T-helper 17 cell (primary cell): ENCODE results near the gene PIGT. TPM values are rescaled to one million over a fixed set of nuclear protein-coding genes. Genes with fewer than 3 reads are reported as not detected.

ENCODE experiments used
- ATAC-seq: fragments of 150-1000 bp; cut with Tn5 transposase; 2 replicates; pipeline ENCODE4 v1.10.0; 2021; ENCODE audit warnings: mild to moderate bottlenecking, moderate library complexity
- DNase-seq, 3 donors: peaks; one replicate each; pipeline versions ENCODE4 v3.0.0 to v3.0.0-alpha.2; 2020 to 2021
- H3K9me3 ChIP-seq: one replicate; pipeline ENCODE4 v1.7.0; 2013; ENCODE audit warnings: low read length, mild to moderate bottlenecking; ENCODE audit not compliant: control insufficient read depth, poor library complexity, severe bottlenecking
- H3K27ac Mint-ChIP-seq: one replicate; pipeline ENCODE4 v1.8.0; 2022; ENCODE audit warnings: mild to moderate bottlenecking, moderate library complexity, mixed read lengths
- H3K27me3 Mint-ChIP-seq: one replicate; pipeline ENCODE4 v1.8.0; 2022; ENCODE audit warnings: mixed read lengths
- H3K36me3 Mint-ChIP-seq: one replicate; pipeline ENCODE4 v1.8.0; 2022; ENCODE audit warnings: low read depth, mixed read lengths
- H3K4me1 Mint-ChIP-seq: one replicate; pipeline ENCODE4 v1.8.0; 2022; ENCODE audit warnings: mild to moderate bottlenecking, mixed read lengths
- H3K4me3 Mint-ChIP-seq: one replicate; pipeline ENCODE4 v1.8.0; 2022; ENCODE audit warnings: mild to moderate bottlenecking, moderate library complexity, mixed read lengths
- total RNA-seq, 4 donors: library from RNA in 2 of 4; stranded (reverse) in 2 of 4; gene quantifications; one replicate each; pipeline ENCODE4 v1.2.3 and lab custom pipeline; 2022 to 2026

PIGT gene
- total RNA-seq, 2 donors from 2014 or later = 115 to 136 TPM

GRCh38 chr20:45378191-45378590 lies 37.8 kb upstream of the PIGT start, which contains the start of gene TP53TG5:
TP53TG5 (minus strand) TSS chr20:45378325; CDS start chr20:45378236, 89 bp downstream.
- Mint-ChIP-seq H3K27ac (no peak within 1 kb of the TSS), H3K27me3 (no peaks in the 10 kb centered on the region)
- ATAC-seq = no peak

GRCh38 chr20:45387274-45387673 lies 28.7 kb upstream of the PIGT start:
- H3K27me3 Mint-ChIP-seq = no peaks in the 10 kb centered on the region
- H3K4me3 Mint-ChIP-seq = no peak overlapping the region
- ATAC-seq (no peak), DNase-seq (no peak)
- no peak overlapping the region for H3K27ac Mint-ChIP-seq
- H3K9me3 ChIP-seq = no peaks in the 10 kb centered on the region
- H3K4me1 Mint-ChIP-seq = peaks cover 16% of the 10 kb centered on the region
- peaks cover 2% of the 10 kb centered on the region for H3K36me3 Mint-ChIP-seq

More at GRCh38 chr20:45378191-45378590, 37.8 kb upstream of the PIGT start, which contains the start of gene TP53TG5:
- Mint-ChIP-seq H3K36me3 (peaks cover 2% of the 10 kb centered on the region), H3K4me3 (no peak within 1 kb of the TSS), H3K4me1 (peaks cover 15% of the 10 kb centered on the region)
- no peak for DNase-seq
- no peaks in the 10 kb centered on the region for H3K9me3 ChIP-seq

GRCh38 chr20:45390931-45391330 lies 25.0 kb upstream of the PIGT start:
- Mint-ChIP-seq H3K4me3 (no peak overlapping the region), H3K36me3 (peaks cover 4% of the 10 kb centered on the region), H3K4me1 (peaks cover 14% of the 10 kb centered on the region), H3K27me3 (no peaks in the 10 kb centered on the region), H3K27ac (no peak overlapping the region)
- H3K9me3 ChIP-seq = no peaks in the 10 kb centered on the region
- DNase-seq (no peak), ATAC-seq (no peak)

GRCh38 chr20:45391559-45391958 lies 24.4 kb upstream of the PIGT start:
- Mint-ChIP-seq H3K27ac (peak overlapping the region; percentile 70), H3K4me1 (peaks cover 14% of the 10 kb centered on the region), H3K36me3 (peaks cover 4% of the 10 kb centered on the region), H3K4me3 (peak overlapping the region; percentile 63), H3K27me3 (no peaks in the 10 kb centered on the region)
- DNase-seq = no peak
- no peak for ATAC-seq
- H3K9me3 ChIP-seq = no peaks in the 10 kb centered on the region

- Mint-ChIP-seq H3K4me1 (peaks cover 12% of the 10 kb centered on the region), H3K36me3 (peaks cover 2% of the 10 kb centered on the region), H3K27me3 (no peaks in the 10 kb centered on the region), H3K27ac (no peak overlapping the region), H3K4me3 (no peak overlapping the region)
- DNase-seq (no peak), ATAC-seq (no peak)
- H3K9me3 ChIP-seq = no peaks in the 10 kb centered on the region
These were observed 23.2 kb upstream of the PIGT start for GRCh38 chr20:45392733-45393132.

- no peak overlapping the region for H3K27ac Mint-ChIP-seq
- H3K4me3 Mint-ChIP-seq = no peak overlapping the region
- no peaks in the 10 kb centered on the region for H3K9me3 ChIP-seq
- H3K27me3 Mint-ChIP-seq = no peaks in the 10 kb centered on the region
- peaks cover 2% of the 10 kb centered on the region for H3K36me3 Mint-ChIP-seq
- DNase-seq = no peak
- H3K4me1 Mint-ChIP-seq = peaks cover 15% of the 10 kb centered on the region
- ATAC-seq = no peak
These were observed 21.5 kb upstream of the PIGT start for GRCh38 chr20:45394221-45395113.

- no peaks in the 10 kb centered on the region for H3K27me3 Mint-ChIP-seq
- no peak overlapping the region for H3K27ac Mint-ChIP-seq
- ATAC-seq (no peak), DNase-seq (no peak)
- H3K36me3 Mint-ChIP-seq = peaks cover 2% of the 10 kb centered on the region
- no peaks in the 10 kb centered on the region for H3K9me3 ChIP-seq
- H3K4me1 Mint-ChIP-seq = peaks cover 9% of the 10 kb centered on the region
- no peak overlapping the region for H3K4me3 Mint-ChIP-seq
These were observed 20.9 kb upstream of the PIGT start for GRCh38 chr20:45395114-45395415.

GRCh38 chr20:45399018-45399417 lies 16.9 kb upstream of the PIGT start:
- DNase-seq (no peak), ATAC-seq (no peak)
- Mint-ChIP-seq H3K27ac (no peak overlapping the region), H3K36me3 (peaks cover 2% of the 10 kb centered on the region), H3K4me1 (peaks cover 3% of the 10 kb centered on the region), H3K4me3 (no peak overlapping the region), H3K27me3 (no peaks in the 10 kb centered on the region)
- no peaks in the 10 kb centered on the region for H3K9me3 ChIP-seq

- ATAC-seq (no peak), DNase-seq (no peak)
- Mint-ChIP-seq H3K4me1 (peaks cover 8% of the 10 kb centered on the region), H3K36me3 (peaks cover 2% of the 10 kb centered on the region), H3K27me3 (no peaks in the 10 kb centered on the region), H3K4me3 (no peak overlapping the region), H3K27ac (no peak overlapping the region)
- H3K9me3 ChIP-seq = no peaks in the 10 kb centered on the region
These were observed 15.5 kb upstream of the PIGT start for GRCh38 chr20:45400346-45401031.

- no peaks in the 10 kb centered on the region for H3K36me3 Mint-ChIP-seq
- no peak for ATAC-seq
- no peak overlapping the region for H3K4me3 Mint-ChIP-seq
- no peaks in the 10 kb centered on the region for H3K27me3 Mint-ChIP-seq
- peaks cover 13% of the 10 kb centered on the region for H3K4me1 Mint-ChIP-seq
- H3K27ac Mint-ChIP-seq = no peak overlapping the region
- H3K9me3 ChIP-seq = no peaks in the 10 kb centered on the region
- no peak for DNase-seq
These were observed 13.0 kb upstream of the PIGT start for GRCh38 chr20:45402946-45403345.

- ATAC-seq (no peak), DNase-seq (no peak)
- Mint-ChIP-seq H3K4me3 (peak overlapping the region; percentile 90), H3K36me3 (no peaks in the 10 kb centered on the region), H3K27me3 (no peaks in the 10 kb centered on the region), H3K4me1 (peaks cover 10% of the 10 kb centered on the region), H3K27ac (peak overlapping the region; percentile 80)
- H3K9me3 ChIP-seq = no peaks in the 10 kb centered on the region
These were observed 11.5 kb upstream of the PIGT start for GRCh38 chr20:45404438-45404837.

GRCh38 chr20:45405571-45406259 lies 10.2 kb upstream of the PIGT start:
- H3K36me3 Mint-ChIP-seq = no peaks in the 10 kb centered on the region
- H3K4me1 Mint-ChIP-seq = peaks cover 10% of the 10 kb centered on the region
- no peaks in the 10 kb centered on the region for H3K27me3 Mint-ChIP-seq
- H3K27ac Mint-ChIP-seq = no peak overlapping the region
- ATAC-seq = peak; percentile 31
- DNase-seq = no peak
- H3K4me3 Mint-ChIP-seq = peak overlapping the region; percentile 90
- no peaks in the 10 kb centered on the region for H3K9me3 ChIP-seq
